AG04449 (cell line): Measurements from ENCODE around the gene FCER2.
A peak's percentile ranks its signal among the peaks of the same experiment; 100 is the strongest.

Experiments used
- CTCF ChIA-PET: fragments of 350-600 bp; formaldehyde crosslinking; extraction: SDS; loops from one replicate; lab custom pipeline; 2021; ENCODE audit warnings: antibody characterized with exemption; lab: Yijun Ruan, JAX
- POLR2A ChIA-PET: fragments of 400-600, 350-600 bp; formaldehyde crosslinking; extraction: SDS; loops from one replicate; lab custom pipeline; 2020; ENCODE audit warnings: antibody characterized with exemption, inconsistent platforms; lab: Yijun Ruan, JAX
- DNase-seq: peaks from one replicate; pipeline ENCODE4 v3.0.0-alpha.2; 2010; ENCODE audit warnings: low read depth, low spot score
- H3K4me3 ChIP-seq: 2 replicates; pipeline ENCODE4 v1.5.1; 2011; ENCODE audit warnings: low read depth, mild to moderate bottlenecking, control low read depth, low read length
- CTCF ChIP-seq: IDR thresholded peaks from one replicate; pipeline ENCODE4 v1.5.1; 2011; ENCODE audit warnings: mild to moderate bottlenecking, moderate library complexity, low read length, control low read depth, inconsistent platforms; ENCODE audit not compliant: insufficient read depth; ENCODE audit errors: missing control alignments

The FCER2 gene

DNA sequence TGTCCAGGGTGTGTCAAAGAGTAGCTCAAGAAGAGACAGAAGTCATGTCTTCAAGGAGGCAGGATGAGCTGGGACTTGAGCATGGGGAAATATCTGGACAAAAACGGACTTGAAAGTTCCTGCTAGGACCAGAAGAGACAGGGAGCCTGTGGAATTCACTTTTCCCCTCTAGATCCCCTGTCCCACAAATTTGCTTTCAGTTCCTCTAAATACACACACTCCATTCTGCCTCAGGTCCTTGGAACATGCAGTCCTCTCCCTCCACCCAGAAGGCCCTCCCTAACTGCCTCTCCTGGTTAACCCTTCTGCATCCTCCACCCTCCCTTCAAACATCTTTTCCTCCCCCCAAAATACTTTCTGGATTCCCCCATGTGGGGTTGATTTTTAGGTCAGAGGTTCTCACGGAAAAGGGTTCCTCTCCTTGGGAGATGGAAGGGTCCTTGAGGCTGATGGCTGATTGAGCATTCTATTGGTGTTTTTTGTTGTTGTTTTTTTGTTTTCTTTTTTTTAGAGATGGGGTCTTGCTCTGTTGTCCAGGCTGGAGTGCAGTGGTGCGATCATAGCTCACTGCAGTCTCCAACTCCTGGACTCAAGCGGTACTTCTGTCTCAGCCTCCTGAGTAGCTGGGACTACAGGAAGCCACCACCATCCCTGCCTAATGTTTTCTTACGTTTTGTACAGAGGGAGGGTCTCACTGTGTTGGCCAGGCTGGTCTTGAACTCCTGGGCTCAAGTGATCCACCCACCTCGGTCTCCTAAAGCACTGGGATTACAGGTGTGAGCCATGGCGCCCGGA is 40.0 kb downstream of the FCER2 start:
- TF ChIP-seq CTCF: no peak
- DNase-seq: no peak
- no peak overlapping the region for H3K4me3 ChIP-seq
- ChIA-PET CTCF (interaction anchor here (1.0 to 1.8 kb wide), 3 partner anchors 10 to 19 kb away, joined by 3 to 13 read pairs (median 12); partner anchors contain the start of gene TRAPPC5), POLR2A (no interaction called here)

GRCh38 chr19:7658219-7658686 is 43.7 kb downstream of the FCER2 start:
- no peak for DNase-seq
- no peak overlapping the region for H3K4me3 ChIP-seq
- CTCF ChIA-PET: interaction anchor here (0.8 to 3.9 kb wide), 5 partner anchors 10 to 142 kb away, joined by 3 to 19 read pairs (median 3); partner anchors contain the start of genes RETN and TRAPPC5
- TF ChIP-seq CTCF: no peak
- POLR2A ChIA-PET: no interaction called here

DNA sequence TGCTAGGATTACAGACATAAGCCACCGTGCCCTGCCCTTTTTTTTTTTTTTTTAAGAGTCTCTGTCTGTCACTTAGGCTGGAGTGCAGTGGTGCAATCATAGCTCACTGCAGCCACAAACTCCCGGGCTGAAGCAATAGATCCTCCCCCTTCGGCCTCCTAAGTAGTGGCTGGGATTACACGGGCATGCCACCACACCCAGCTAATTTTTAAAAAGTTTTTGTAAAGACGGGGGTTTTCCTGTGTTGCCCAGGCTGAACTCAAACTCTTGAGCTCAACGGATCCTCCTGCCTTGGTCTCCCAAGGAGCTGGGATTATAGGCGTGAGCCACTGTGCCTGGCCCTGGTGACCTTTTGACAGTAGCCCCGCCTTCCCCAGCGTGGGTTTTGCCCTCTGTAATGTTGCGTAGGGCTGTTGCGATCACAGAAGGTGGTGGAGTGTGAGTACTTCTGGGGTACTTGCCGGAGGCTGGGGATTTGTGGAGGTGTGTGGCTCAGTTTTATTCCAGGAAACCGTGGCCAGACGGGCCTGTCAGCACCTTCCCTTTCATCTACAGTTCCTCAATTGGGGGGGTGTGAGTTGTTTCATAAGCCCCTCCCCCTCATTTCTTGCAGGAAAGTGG is 44.7 kb downstream of the FCER2 start:
- DNase-seq: no peak
- no peak overlapping the region for H3K4me3 ChIP-seq
- ChIA-PET CTCF (interaction anchor here (0.7 to 3.9 kb wide), 7 partner anchors 17 to 303 kb away, joined by 3 to 19 read pairs (median 4); partner anchors contain the start of gene TRAPPC5), POLR2A (no interaction called here)
- no peak for TF ChIP-seq CTCF

GRCh38 chr19:7655581-7655980 is 46.4 kb downstream of the FCER2 start:
- ChIA-PET CTCF (interaction anchor here (1.0 to 5.9 kb wide), 3 partner anchors 20 to 144 kb away, joined by 3 to 47 read pairs (median 12); partner anchors contain the start of gene TRAPPC5), POLR2A (no interaction called here)
- no peak for TF ChIP-seq CTCF
- H3K4me3 ChIP-seq: no peak overlapping the region
- DNase-seq: no peak

GRCh38 chr19:7654401-7654800 is 47.5 kb downstream of the FCER2 start:
- no peak overlapping the region for H3K4me3 ChIP-seq
- DNase-seq: no peak
- CTCF ChIA-PET: interaction anchor here (1.1 to 7.3 kb wide), 5 partner anchors 16 to 300 kb away, joined by 3 to 65 read pairs (median 33); partner anchors contain the start of genes RETN and TRAPPC5
- POLR2A ChIA-PET: no interaction called here
- no peak for TF ChIP-seq CTCF

DNA sequence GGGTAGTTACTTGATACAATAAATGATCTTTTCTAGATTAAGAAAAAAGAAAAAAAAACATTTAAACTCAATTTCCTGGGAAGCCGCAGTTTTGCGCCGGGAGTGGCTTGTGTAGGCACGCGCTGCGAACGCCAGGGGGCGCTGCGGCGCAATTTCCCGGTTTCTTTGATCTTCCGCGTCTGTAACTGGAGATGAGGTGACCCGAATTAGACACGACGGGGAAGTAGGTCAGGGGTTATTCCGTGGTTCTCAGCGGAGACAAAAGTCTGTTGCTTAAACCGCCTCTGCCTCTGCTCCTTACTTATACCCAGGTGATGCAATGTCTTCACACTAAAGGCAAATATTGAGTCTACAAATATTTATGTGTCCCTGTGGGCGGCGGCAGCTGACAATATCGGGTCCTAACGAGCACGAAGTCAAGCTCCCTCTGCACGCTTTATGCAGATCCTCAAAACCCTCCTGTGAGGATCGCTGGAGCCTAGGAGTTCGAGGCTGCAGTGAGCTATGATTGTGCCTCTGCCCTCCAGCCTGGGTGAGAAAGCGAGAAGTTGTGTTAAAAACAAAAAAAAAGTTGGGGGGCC is 49.8 kb downstream of the FCER2 start:
- peak overlapping the region; percentile 26 for H3K4me3 ChIP-seq
- TF ChIP-seq CTCF: peak; percentile 90
- DNase-seq: no peak
- POLR2A ChIA-PET: no interaction called here
- CTCF ChIA-PET: interaction anchor here (0.7 to 7.3 kb wide), 21 partner anchors 9 to 298 kb away, joined by 3 to 65 read pairs (median 6); partner anchors contain the start of genes MCEMP1, PCP2, PET100 and RETN
